HG03469 (cell line): Measurements from ENCODE around the gene SPSB4.

Experiments
- ATAC-seq: cut with Tn5 transposase; IDR thresholded peaks from one replicate; pipeline ENCODE4 v1.9.1; 2021; ENCODE audit warnings: mild to moderate bottlenecking, moderate library complexity, moderate number of reproducible peaks; ENCODE audit not compliant: unreplicated experiment

Gene SPSB4

DNA sequence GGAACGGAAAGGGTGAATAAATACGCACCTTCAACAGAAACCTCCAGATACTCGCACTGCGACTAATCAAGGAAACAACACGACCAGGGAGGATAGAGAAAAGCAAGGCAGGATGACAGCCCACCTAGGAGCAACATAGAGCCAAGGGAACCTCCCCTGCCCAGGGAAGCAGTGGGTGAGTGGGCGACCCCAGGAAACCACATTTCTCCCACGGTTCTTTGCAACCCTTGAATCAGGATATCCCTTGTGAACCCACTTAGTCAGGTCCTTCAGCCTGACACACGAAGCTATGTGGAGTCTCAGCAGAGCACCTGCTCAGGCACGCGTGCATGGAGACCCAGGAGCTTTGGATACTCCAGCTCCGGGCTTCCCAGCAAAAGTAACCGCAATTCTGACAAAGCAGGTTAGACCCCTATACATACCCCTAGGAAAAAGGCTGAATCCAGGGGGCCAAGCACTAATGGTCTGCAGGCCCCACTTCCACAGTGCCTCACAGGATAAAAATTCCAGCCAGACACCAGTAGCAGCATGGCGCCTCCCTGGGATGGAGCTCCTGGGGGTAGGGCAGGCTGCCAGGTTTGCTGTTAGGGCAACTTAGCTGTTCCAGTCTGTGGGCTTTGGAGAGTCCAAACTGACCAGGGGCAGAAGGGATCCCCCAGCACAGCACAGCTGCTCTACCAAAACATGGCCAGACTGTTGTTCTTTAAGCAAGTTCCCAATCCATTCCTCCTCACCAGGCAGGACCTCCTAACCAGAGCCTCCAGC is 142.1 kb downstream of the SPSB4 start:
- ATAC-seq = no peak
